M059J (cell line): ENCODE results near the gene ADGRL3. TPM values are rescaled to one million over a fixed set of nuclear protein-coding genes. Genes with fewer than 3 reads are reported as not detected.
"Not testable (repeated sequence)": the region's sequence is repeated elsewhere in the genome, so short reads cannot be mapped to it uniquely, and the experiment has no call there.

ENCODE experiments used
- DNase-seq: peaks from one replicate; pipeline ENCODE4 v3.0.0-alpha.2; 2012; ENCODE audit warnings: low read depth
- total RNA-seq: library from RNA; depleted of rRNA; stranded (reverse); fragments of >200 nt; shearing (Covaris generic); gene quantifications from 2 replicates; pipeline ENCODE4 v1.2.3, GENCODE V29; 2014

Gene ADGRL3
- total RNA-seq, 1 experiment from 2014 or later: not detected

GRCh38 chr4:61350932-61351331, 150.8 kb downstream of the ADGRL3 start:
- DNase-seq: no peak

DNA sequence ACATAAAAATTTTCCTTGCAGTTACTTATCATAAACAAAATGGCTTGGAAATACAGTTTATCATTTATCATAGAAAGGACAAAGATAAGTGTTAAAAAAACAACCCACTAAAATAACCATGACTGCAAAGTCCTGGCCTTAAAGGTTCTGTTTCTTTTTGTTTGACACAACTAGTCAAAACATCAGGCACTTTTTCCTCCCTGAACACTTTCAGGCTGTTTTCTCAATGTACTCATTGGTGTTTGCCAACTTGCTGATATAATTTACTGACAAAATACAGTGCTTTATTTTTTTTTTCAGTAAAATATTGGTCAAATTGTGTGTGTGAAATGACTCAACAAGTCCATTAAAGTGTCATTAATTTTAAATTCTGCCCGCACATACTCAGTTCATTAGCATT, 156.6 kb downstream of the ADGRL3 start:
- no peak for DNase-seq

DNA sequence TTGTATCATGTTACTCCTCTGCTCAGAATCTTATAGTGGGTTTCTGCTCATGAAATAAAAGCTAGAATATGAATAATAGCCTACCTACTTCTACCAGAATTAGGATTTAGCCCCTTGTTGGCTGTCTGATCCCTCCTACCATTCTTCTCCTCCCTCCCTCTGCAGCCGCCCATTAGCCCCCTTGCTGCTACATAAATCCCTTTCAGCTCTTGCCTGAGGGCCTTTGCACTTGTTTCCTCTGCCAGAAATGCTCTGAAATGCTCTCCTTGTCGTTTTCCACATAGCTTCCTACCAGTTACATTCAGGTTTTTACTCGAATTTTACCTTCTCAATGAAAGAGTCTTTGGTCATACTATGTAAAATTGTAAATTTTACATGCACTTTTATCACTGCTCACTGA, 159.2 kb downstream of the ADGRL3 start:
- DNase-seq: no peak

DNA sequence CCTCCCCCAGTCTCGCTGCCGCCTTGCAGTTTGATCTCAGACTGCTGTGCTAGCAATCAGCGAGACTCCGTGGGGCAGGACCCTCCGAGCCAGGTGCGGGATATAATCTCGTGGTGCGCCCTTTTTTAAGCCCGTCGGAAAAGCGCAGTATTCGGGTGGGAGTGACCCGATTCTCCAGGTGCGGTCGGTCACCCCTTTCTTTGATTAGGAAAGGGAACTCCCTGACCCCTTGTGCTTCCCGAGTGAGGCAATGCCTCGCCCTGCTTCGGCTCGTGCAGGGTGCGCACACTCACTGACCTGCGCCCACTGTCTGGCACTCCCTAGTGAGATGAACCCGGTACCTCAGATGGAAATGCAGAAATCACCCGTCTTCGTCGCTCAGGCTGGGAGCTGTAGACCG, 172.7 kb downstream of the ADGRL3 start:
- DNase-seq: not testable (repeated sequence)

DNA sequence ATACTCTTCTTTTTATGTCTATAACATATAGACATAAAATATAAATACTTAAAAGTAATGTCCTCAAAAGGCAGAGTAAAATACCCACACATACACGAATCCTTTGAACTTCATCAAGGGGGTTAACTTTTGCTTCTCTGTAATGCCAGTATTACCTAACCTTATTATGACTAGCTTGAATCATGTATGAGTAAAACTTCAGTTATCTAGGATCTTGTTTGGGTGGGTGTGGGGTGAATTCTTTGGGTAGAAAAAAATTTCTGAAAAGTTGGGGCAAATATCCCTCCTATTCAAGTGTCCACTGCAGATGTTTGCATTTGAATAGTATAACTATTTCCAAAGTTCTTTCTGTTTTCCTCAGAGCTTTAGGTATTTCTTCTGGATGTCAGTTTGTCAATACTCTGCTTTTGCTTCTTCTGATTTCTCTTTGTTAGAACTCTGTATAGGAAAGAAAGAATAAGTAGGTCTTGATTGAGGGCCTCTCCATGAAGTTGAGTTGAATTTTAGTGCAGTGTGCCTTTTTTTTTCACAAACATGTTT, 173.8 kb downstream of the ADGRL3 start:
- DNase-seq: no peak

- DNase-seq: no peak
Measured at GRCh38 chr4:61374447-61374891, 174.3 kb downstream of the ADGRL3 start.

DNA sequence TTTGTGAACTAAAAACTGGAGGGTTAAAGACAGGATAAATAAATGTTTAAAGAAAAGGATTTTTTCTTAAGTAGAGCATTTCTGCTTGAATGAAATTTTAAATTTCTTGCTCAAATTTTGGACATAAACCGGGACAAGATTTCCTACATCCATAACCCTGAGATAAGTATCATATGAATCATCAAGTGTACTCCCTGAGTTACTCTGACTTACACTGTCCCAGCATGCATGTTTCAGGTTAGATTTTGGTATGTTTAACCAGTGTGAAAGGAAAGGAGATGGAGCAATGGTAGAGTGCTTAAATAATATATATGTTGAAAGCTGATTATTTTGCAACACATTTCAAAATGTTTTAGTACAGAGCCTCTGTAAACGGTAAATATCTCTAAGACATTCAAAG, 175.2 kb downstream of the ADGRL3 start:
- no peak for DNase-seq

DNA sequence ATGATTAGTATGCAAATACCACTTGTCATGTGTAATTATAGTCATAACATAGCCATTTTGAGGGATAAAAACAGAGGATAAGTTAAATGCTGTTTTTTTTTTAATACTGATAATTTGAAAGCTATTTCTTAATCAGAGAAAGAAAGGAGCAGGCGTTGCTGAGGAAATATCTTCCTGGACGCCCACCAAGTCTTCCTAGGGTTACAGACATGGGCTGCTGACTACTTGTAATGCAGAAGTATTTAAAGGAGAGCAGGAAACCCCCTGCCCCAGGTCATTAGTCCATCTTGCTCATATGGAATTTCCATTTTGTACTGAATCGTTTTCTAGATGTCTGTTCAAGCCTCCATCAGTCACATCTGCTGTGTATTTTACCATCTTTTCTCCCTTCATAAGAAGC, 176.2 kb downstream of the ADGRL3 start:
- no peak for DNase-seq

GRCh38 chr4:61379406-61379805, 179.3 kb downstream of the ADGRL3 start:
- DNase-seq: no peak

DNA sequence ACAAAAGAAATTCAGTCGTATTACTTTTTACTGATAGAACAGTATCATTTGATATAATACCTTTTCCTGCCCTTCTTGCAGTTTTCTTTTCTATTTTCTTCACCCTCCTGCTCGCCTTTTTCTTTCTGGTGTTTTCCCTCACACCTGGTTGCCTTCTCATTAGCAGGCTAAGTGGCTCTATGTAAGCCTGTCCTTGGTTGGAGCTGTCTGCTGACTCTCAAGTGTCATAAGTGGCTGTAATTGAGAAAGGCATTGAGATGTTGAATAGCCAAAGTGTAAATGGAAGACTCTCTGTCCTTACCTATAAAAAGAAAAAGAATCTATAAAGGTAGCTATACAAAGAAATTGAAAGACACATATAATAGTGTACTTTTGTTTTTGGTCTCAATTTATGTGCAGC, 180.7 kb downstream of the ADGRL3 start:
- DNase-seq: no peak

DNA sequence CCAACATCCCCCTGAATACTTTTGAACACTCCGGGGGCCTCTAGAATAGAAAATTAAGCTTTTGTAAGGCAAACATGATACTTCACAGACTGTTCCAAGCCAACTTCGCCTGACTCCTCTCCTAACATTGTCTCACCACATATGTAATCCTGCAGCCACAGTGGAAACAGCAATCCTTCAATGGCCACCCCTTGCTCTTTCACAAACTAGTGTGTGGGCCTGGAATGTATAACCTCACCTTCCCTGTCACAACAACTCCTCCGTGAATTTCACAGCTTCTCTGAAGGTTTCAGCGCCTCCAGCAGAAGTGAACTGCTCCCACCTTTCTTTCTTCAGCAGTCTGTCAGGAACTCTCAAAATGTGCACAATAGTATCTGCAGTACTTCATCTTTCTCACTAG, 185.1 kb downstream of the ADGRL3 start:
- DNase-seq: no peak

GRCh38 chr4:61387372-61387771, 187.2 kb downstream of the ADGRL3 start:
- not testable (repeated sequence) for DNase-seq

DNA sequence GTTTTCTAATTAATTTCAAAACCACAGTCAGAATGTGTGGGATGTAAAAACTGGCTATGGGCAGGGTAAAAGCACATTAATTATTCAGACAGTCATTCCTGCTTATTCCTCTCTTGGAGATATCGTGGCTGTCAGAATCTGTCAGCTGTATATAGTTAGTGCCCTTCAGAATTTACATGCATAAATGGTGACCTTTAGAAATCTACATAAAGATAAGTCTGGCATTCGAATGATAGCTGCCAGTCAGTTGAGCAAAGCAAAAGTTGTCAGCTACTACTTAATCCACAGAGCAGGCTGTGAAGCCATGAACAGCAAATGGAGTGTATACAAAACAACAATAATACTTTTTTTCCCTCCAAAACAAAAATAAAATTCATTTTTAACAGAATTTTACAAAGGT, 189.5 kb downstream of the ADGRL3 start:
- no peak for DNase-seq

DNA sequence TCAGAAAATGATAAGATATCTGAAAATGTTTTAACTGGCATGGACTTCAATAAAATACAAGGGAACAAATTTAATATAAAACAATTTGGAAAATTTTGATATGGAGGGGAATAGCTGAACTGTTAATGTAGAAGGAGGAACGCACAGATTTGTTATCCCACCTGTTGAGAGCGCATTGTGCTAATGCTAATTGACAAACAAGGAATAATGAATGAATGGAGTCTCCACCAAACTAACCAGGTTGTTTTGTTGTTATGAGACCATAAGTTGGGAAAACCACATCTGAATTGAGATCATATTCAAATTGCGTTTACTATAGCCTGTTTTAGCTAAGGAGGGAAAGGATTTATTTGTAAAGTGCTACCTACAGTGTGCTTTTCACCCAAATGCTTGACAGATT, 195.6 kb downstream of the ADGRL3 start:
- no peak for DNase-seq

DNA sequence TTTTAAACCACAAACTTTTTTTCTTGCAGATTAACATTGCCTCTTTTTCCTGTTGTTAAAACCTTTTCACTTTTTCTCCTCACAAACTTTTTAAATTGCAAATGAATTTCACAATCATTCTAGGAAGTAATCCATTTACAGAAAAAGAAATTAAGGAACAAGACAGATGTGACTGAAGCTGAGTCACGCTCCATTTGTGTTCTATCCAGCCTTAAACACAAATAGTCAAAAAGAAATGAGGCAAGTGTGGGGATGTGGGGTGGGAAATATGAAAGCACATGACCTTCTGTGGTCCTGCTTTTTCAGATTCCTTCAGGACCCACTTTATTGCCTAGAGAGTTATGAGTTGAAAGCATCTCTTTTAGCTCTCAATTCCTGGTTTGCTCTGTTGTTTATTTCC, 197.0 kb downstream of the ADGRL3 start:
- DNase-seq: no peak

- no peak for DNase-seq
Measured at GRCh38 chr4:61400439-61401038, 200.4 kb downstream of the ADGRL3 start.

GRCh38 chr4:61401771-61402170, 201.6 kb downstream of the ADGRL3 start:
- no peak for DNase-seq

- no peak for DNase-seq
Measured at GRCh38 chr4:61405307-61405706, 205.2 kb downstream of the ADGRL3 start.

DNA sequence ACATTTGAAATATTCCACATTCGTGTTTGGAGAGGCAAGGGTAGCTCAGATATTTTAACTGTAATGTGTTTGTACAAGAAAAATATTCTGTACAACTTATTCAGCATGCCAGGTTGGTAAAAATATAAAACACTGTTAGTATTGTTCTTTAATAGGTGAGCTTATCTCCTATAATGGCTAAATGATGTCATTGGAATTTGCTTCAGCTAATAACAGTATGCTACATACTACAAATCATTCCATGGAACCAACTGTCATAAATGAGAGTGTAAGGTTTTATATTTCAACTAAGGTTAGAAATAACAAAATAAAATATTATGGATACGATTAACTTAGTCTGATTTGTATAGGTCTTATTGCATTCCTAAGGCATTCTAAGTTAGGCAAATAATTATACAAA, 206.6 kb downstream of the ADGRL3 start:
- DNase-seq: no peak

DNA sequence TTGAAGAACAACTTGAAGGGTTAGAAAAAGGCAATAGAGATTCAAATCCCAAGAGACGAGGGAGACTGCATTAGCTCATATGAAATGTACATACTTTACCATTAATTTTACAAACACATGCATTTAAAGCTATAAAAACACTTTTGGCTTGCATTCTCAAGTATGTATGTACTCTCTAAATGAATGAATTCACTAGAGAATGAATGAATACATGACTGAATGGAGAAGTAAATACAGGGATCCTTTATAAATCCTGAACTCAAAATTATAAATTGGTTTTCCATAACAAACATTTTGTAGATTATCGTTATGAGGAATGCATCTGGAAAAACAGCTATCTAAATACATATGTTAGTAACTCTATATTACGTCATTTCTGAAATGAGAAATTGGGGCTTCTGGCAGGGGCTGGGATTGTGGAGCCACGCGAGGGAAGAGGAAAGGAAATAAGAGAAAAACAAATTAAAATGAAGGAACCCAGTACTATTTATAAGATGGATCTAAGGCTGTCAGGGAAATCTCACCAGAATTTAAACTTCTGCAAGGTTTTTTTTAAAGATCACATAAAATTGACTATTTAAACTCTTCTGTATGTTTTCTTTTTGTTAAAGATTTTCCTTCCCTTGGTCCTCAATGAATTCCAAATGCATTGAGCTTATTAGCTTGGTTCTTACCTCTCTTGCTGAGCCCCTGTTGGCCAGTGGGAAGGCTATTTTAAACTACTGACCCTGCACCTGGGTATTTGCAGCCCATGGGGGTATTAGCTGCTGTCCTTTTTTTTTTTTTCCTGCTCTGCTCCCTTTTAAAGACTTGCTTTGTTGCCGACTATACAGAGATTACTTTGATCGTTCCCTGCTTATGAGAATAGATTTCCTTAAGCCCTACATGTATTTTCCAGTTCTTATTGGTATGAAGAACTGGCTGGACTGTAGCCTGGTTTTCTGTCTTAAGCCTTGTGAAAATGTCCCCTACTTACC, 207.8 kb downstream of the ADGRL3 start:
- no peak for DNase-seq

- no peak for DNase-seq
Measured at GRCh38 chr4:61408861-61409260, 208.7 kb downstream of the ADGRL3 start.

DNA sequence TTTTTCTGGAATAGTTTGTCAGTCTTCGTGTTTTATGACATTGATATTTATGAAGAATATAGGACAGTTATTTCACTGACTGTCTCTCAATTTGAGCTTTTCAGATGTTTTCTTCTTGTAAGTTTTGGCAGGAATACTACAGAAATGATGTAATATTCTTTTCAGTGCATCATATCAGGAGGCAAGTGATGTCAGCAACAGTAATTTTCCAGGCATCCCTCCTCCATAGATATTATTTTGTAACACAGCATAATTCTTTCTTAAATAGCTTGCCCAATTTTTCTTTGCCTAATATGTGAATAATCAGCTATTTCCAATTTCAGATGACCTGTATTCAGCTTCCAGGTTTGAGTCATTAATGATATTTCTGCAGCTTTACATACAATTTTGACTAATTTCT, 211.1 kb downstream of the ADGRL3 start:
- no peak for DNase-seq

GRCh38 chr4:61425315-61425714, 225.2 kb downstream of the ADGRL3 start:
- DNase-seq: no peak
